Mesenchymal stem cell (in vitro differentiated cells and primary cell): ENCODE results near the gene PPP6R2.
A peak's percentile ranks its signal among the peaks of the same experiment; 100 is the strongest.

ENCODE experiments used
- DNase-seq: peaks from one replicate; pipeline ENCODE4 v3.0.0-alpha.2; 2013
- H2AFZ ChIP-seq: one replicate; pipeline ENCODE4 v1.6.1; 2013; ENCODE audit warnings: low read depth, mild to moderate bottlenecking, control low read depth, inconsistent platforms, low read length, moderate library complexity
- H2AK5ac ChIP-seq: 2 replicates; pipeline ENCODE4 v1.6.1; 2013; ENCODE audit warnings: low read length, moderate library complexity, mild to moderate bottlenecking, inconsistent platforms; ENCODE audit not compliant: severe bottlenecking
- H2BK120ac ChIP-seq: one replicate; pipeline ENCODE4 v1.6.1; 2013; ENCODE audit warnings: low read depth, mild to moderate bottlenecking, inconsistent platforms, low read length, moderate library complexity
- H2BK12ac ChIP-seq, 2 experiments: one replicate each; pipeline ENCODE4 v1.6.1; 2013; ENCODE audit warnings: inconsistent platforms in 2 of 2, low read length in 2 of 2, mild to moderate bottlenecking in 2 of 2, moderate library complexity in 2 of 2, control low read depth in 1 of 2
- H2BK15ac ChIP-seq: one replicate; pipeline ENCODE4 v1.6.1; 2013; ENCODE audit warnings: mild to moderate bottlenecking, low read depth, inconsistent platforms; ENCODE audit not compliant: poor library complexity, severe bottlenecking
- H2BK5ac ChIP-seq: 2 replicates; pipeline ENCODE4 v1.6.1; 2013; ENCODE audit warnings: low read depth, mild to moderate bottlenecking, low read length, control low read depth, inconsistent platforms; ENCODE audit not compliant: poor library complexity, severe bottlenecking
- H3K14ac ChIP-seq, 2 experiments: one replicate each; pipeline ENCODE4 v1.6.1; 2013; ENCODE audit warnings: inconsistent platforms in 2 of 2, low read length in 2 of 2, control low read depth in 1 of 2, mild to moderate bottlenecking in 1 of 2, moderate library complexity in 1 of 2
- H3K18ac ChIP-seq, 2 experiments: one replicate each; pipeline ENCODE4 v1.6.1; 2013; ENCODE audit warnings: inconsistent platforms in 2 of 2, low read length in 2 of 2, control low read depth in 1 of 2, low read depth in 1 of 2, mild to moderate bottlenecking in 1 of 2
- H3K23ac ChIP-seq, 2 experiments: one replicate each; pipeline ENCODE4 v1.6.1; 2013; ENCODE audit warnings: inconsistent platforms in 2 of 2, low read length in 2 of 2, mild to moderate bottlenecking in 2 of 2, moderate library complexity in 2 of 2, control low read depth in 1 of 2
- H3K27ac ChIP-seq: 2 replicates; pipeline ENCODE4 v1.5.1; 2013; ENCODE audit warnings: mild to moderate bottlenecking, moderate library complexity, low read length, control low read depth, inconsistent platforms; ENCODE audit not compliant: poor library complexity, severe bottlenecking
- H3K27me3 ChIP-seq, 2 experiments: 2 replicates each; pipeline versions ENCODE4 v1.6.1 to v1.7.0; 2013; ENCODE audit warnings: low read length in 2 of 2, mild to moderate bottlenecking in 2 of 2, moderate library complexity in 2 of 2, control low read depth in 1 of 2, inconsistent platforms in 1 of 2; ENCODE audit not compliant: control insufficient read depth in 1 of 2, insufficient read depth in 1 of 2
- H3K36me3 ChIP-seq, 2 experiments: 2 replicates each; pipeline versions ENCODE4 v1.6.1 to v1.7.0; 2013; ENCODE audit warnings: low read length in 2 of 2, control low read depth in 1 of 2, inconsistent platforms in 1 of 2, low read depth in 1 of 2, mild to moderate bottlenecking in 1 of 2; ENCODE audit not compliant: insufficient read depth in 2 of 2, control insufficient read depth in 1 of 2
- H3K4ac ChIP-seq, 2 experiments: one replicate each; pipeline ENCODE4 v1.6.1; 2013; ENCODE audit warnings: inconsistent platforms in 2 of 2, low read length in 2 of 2, mild to moderate bottlenecking in 2 of 2, moderate library complexity in 2 of 2, control low read depth in 1 of 2, low read depth in 1 of 2
- H3K4me1 ChIP-seq: 2 replicates; pipeline ENCODE4 v1.6.1; 2013; ENCODE audit warnings: low read depth, low read length, control low read depth; ENCODE audit not compliant: control insufficient read depth, insufficient read depth
- H3K4me2 ChIP-seq: 2 replicates; pipeline ENCODE4 v1.6.1; 2013; ENCODE audit warnings: low read length, mild to moderate bottlenecking, inconsistent platforms; ENCODE audit not compliant: poor library complexity, severe bottlenecking
- H3K4me3 ChIP-seq, 2 experiments: 2 replicates each; pipeline versions ENCODE4 v1.5.1 to v1.7.0; 2013; ENCODE audit warnings: low read length in 2 of 2, mild to moderate bottlenecking in 2 of 2, control low read depth in 1 of 2, low read depth in 1 of 2; ENCODE audit not compliant: insufficient read depth in 1 of 2
- H3K79me1 ChIP-seq: replicated peaks from 2 replicates; pipeline ENCODE4 v1.6.1; 2013; ENCODE audit warnings: mild to moderate bottlenecking, control low read depth, low read length, inconsistent platforms; ENCODE audit not compliant: poor library complexity, severe bottlenecking
- H3K9ac ChIP-seq: 2 replicates; pipeline ENCODE4 v1.7.0; 2013; ENCODE audit warnings: mild to moderate bottlenecking, low read length, moderate library complexity
- H3K9me3 ChIP-seq: 2 replicates; pipeline ENCODE4 v1.7.0; 2013; ENCODE audit warnings: mild to moderate bottlenecking, low read length; ENCODE audit not compliant: control insufficient read depth
- H4K8ac ChIP-seq: one replicate; pipeline ENCODE4 v1.6.1; 2013; ENCODE audit warnings: inconsistent platforms, mild to moderate bottlenecking, low read length, moderate library complexity
- H4K91ac ChIP-seq: one replicate; pipeline ENCODE4 v1.6.1; 2013; ENCODE audit warnings: mild to moderate bottlenecking, low read length, inconsistent platforms
- whole genome bisulfite sequencing: methylation state at CpG from one replicate; pipeline ENCODE4 v1.1.7; 2013; ENCODE audit warnings: mixed read lengths; 5-methylcytosine and 5-hydroxymethylcytosine counted together

PPP6R2 gene

GRCh38 chr22:50308597-50308935 lies 34.6 kb upstream of the PPP6R2 start:
- H2BK15ac ChIP-seq: no peak overlapping the region
- H3K4ac ChIP-seq: peak overlapping the region; percentile 95 to 96
- H3K18ac ChIP-seq: peak overlapping the region; percentile 96 to 99
- no peaks in the 10 kb centered on the region for H3K9me3 ChIP-seq
- no peaks in the 10 kb centered on the region for H3K27me3 ChIP-seq
- H4K8ac ChIP-seq: peak overlapping the region; percentile 90
- peaks cover 0 to 26% of the 10 kb centered on the region in 2 experiments for H3K36me3 ChIP-seq
- peak overlapping the region; percentile 70 for H4K91ac ChIP-seq
- no peak overlapping the region for H2AFZ ChIP-seq
- H2BK12ac ChIP-seq: peak overlapping the region; percentile 98 to 100
- DNase-seq: peak; percentile 86
- peak overlapping the region; percentile 53 for H3K9ac ChIP-seq
- peak overlapping the region; percentile 92 for H2AK5ac ChIP-seq
- no peak overlapping the region for H3K23ac ChIP-seq
- H2BK5ac ChIP-seq: no peak overlapping the region
- peak overlapping the region; percentile 81 for H3K27ac ChIP-seq
- H3K4me2 ChIP-seq: no peak overlapping the region
- H3K4me3 ChIP-seq: no peak overlapping the region
- no peaks in the 10 kb centered on the region for H3K79me1 ChIP-seq
- peak overlapping the region; percentile 96 for H2BK120ac ChIP-seq
- H3K14ac ChIP-seq: no peak overlapping the region
- peaks cover 46% of the 10 kb centered on the region for H3K4me1 ChIP-seq
- WGBS: 5% methylated on average over 7 of the region's 7 CpGs

GRCh38 chr22:50308986-50309600 lies 34.0 kb upstream of the PPP6R2 start:
- Histone ChIP-seq H3K23ac (no peak overlapping the region), H3K27ac (peak overlapping the region; percentile 81), H4K8ac (peak overlapping the region; percentile 87), H3K4me3 (no peak overlapping the region), H3K79me1 (no peaks in the 10 kb centered on the region), H3K14ac (peak overlapping the region in 1 of 2 experiments; percentile 50), H3K4me1 (peaks cover 42% of the 10 kb centered on the region), H2BK12ac (peak overlapping the region; percentile 70 to 76), H4K91ac (peak overlapping the region; percentile 98), H3K4ac (peak overlapping the region; percentile 95), H3K27me3 (no peaks in the 10 kb centered on the region), H3K4me2 (no peak overlapping the region), H2BK15ac (peak overlapping the region; percentile 73), H2AK5ac (peak overlapping the region; percentile 55), H3K36me3 (peaks cover 0 to 20% of the 10 kb centered on the region in 2 experiments), H2BK5ac (no peak overlapping the region), H2AFZ (no peak overlapping the region), H2BK120ac (peak overlapping the region; percentile 96), H3K9ac (peak overlapping the region; percentile 53), H3K18ac (peak overlapping the region; percentile 92 to 96), H3K9me3 (no peaks in the 10 kb centered on the region)
- 68% methylated on average over 9 of the region's 9 CpGs for WGBS
- peak; percentile 43 for DNase-seq

GRCh38 chr22:50309601-50309991 lies 33.5 kb upstream of the PPP6R2 start:
- no peak overlapping the region for H2AK5ac ChIP-seq
- no peaks in the 10 kb centered on the region for H3K27me3 ChIP-seq
- no peak overlapping the region for H3K4me3 ChIP-seq
- H2BK12ac ChIP-seq: peak overlapping the region; percentile 70 to 76
- H2AFZ ChIP-seq: no peak overlapping the region
- peak overlapping the region; percentile 98 for H4K91ac ChIP-seq
- H4K8ac ChIP-seq: peak overlapping the region; percentile 27
- no peak overlapping the region for H3K27ac ChIP-seq
- no peak for DNase-seq
- no peaks in the 10 kb centered on the region for H3K79me1 ChIP-seq
- no peak overlapping the region for H2BK5ac ChIP-seq
- peaks cover 0 to 19% of the 10 kb centered on the region in 2 experiments for H3K36me3 ChIP-seq
- peaks cover 42% of the 10 kb centered on the region for H3K4me1 ChIP-seq
- no peaks in the 10 kb centered on the region for H3K9me3 ChIP-seq
- H3K23ac ChIP-seq: no peak overlapping the region
- H3K18ac ChIP-seq: peak overlapping the region; percentile 92 to 96
- no peak overlapping the region for H2BK120ac ChIP-seq
- no peak overlapping the region for H3K4me2 ChIP-seq
- no peak overlapping the region for H3K9ac ChIP-seq
- WGBS: 87% methylated on average over 7 of the region's 7 CpGs
- no peak overlapping the region for H3K14ac ChIP-seq
- peak overlapping the region; percentile 95 for H3K4ac ChIP-seq
- peak overlapping the region; percentile 78 for H2BK15ac ChIP-seq

- H3K23ac ChIP-seq: no peak overlapping the region
- H3K14ac ChIP-seq: no peak overlapping the region
- peaks cover 40% of the 10 kb centered on the region for H3K4me1 ChIP-seq
- H2BK5ac ChIP-seq: no peak overlapping the region
- H2AK5ac ChIP-seq: no peak overlapping the region
- peaks cover 0 to 17% of the 10 kb centered on the region in 2 experiments for H3K36me3 ChIP-seq
- H3K27ac ChIP-seq: no peak overlapping the region
- H2BK120ac ChIP-seq: no peak overlapping the region
- no peak overlapping the region for H3K4me2 ChIP-seq
- WGBS: 90% methylated on average over 21 of the region's 21 CpGs
- H3K4me3 ChIP-seq: no peak overlapping the region
- peak overlapping the region; percentile 12 to 38 for H2BK12ac ChIP-seq
- no peak for DNase-seq
- H3K27me3 ChIP-seq: no peaks in the 10 kb centered on the region
- H3K79me1 ChIP-seq: no peaks in the 10 kb centered on the region
- peak overlapping the region in 1 of 2 experiments; percentile 61 for H3K4ac ChIP-seq
- no peak overlapping the region for H3K9ac ChIP-seq
- no peak overlapping the region for H2AFZ ChIP-seq
- no peak overlapping the region for H3K18ac ChIP-seq
- no peak overlapping the region for H4K8ac ChIP-seq
- no peaks in the 10 kb centered on the region for H3K9me3 ChIP-seq
- peak overlapping the region; percentile 98 for H4K91ac ChIP-seq
- H2BK15ac ChIP-seq: peak overlapping the region; percentile 78
These were observed 33.0 kb upstream of the PPP6R2 start for GRCh38 chr22:50310031-50310722.
